Measurements from ENCODE around the gene LRRC17. TPM values are rescaled to one million over a fixed set of nuclear protein-coding genes. Genes with fewer than 3 reads are reported as not detected.

The LRRC17 gene
- total and polyA plus RNA-seq, 10 of the 15 experiments (the other 5 are each of a cell fraction or from before 2014, with no cell fraction given): 0.06 to 0.31 (median 0.10) TPM; not detected in 5

- no peak overlapping the region for H3K4me2 ChIP-seq (ENCODE audit: control insufficient read depth, insufficient read depth)
- DNase-seq (ENCODE audit: low read depth, low spot score) (peak; percentile 51), FAIRE-seq (peak; percentile 54), ATAC-seq (peak; percentile 99)
- H3K79me2 ChIP-seq (ENCODE audit: control insufficient read depth, insufficient read depth, low read length): no peaks in the 10 kb centered on the region
- no TSS peak for BruUV-seq (replicated peaks)
- no peak overlapping the region for H3K4me3 ChIP-seq
- H3K36me3 ChIP-seq (ENCODE audit: control insufficient read depth in 2 of 2, insufficient read depth in 2 of 2, low read length in 1 of 2): no peaks in the 10 kb centered on the region
- no peak overlapping the region for H3K9ac ChIP-seq (ENCODE audit: control insufficient read depth, insufficient read depth, low read length)
- intact Hi-C loops (cut with micrococcal nuclease; ENCODE audit: unreplicated experiment) (loop anchor here (2.0 kb wide), 1 partner anchor 49 kb away; no protein-coding TSS in a partner anchor), in situ Hi-C loops (cut with MboI) (no loop called here)
- H3K27ac ChIP-seq (ENCODE audit: control insufficient read depth, insufficient read depth): no peak overlapping the region
- ChIA-PET POLR2A (no interaction called here), CTCF (interaction anchor here (1.6 kb wide), 1 partner anchor 201 kb away, joined by 4 read pairs; the partner anchor contains the start of gene ARMC10), SMC1A (ENCODE audit: uncharacterized antibody, unreplicated experiment) (interaction anchor here (0.6 to 1.7 kb wide), 4 partner anchors 19 to 1459 kb away, joined by 3 to 5 read pairs (median 3); no protein-coding TSS in a partner anchor), RAD21 (ENCODE audit: unreplicated experiment) (interaction anchor here (1.0 kb wide), 1 partner anchor 191 kb away, joined by 3 read pairs; no protein-coding TSS in a partner anchor)
- H3K4me1 ChIP-seq (ENCODE audit: control insufficient read depth, insufficient read depth, low read length): no peaks in the 10 kb centered on the region
- no peaks in the 10 kb centered on the region; the same call in 2 of the 3 replicates for H3K9me3 ChIP-seq (replicated peaks; ENCODE audit: control insufficient read depth, insufficient read depth, low read length)
- no peak overlapping the region for H2AFZ ChIP-seq (ENCODE audit: control insufficient read depth, low read depth, low read length)
- 45% methylated on average over 5 of the region's 5 CpGs for WGBS (ENCODE audit: insufficient coverage, insufficient replicate concordance, low lambda C conversion rate, missing lambda C conversion rate)
- H3K27me3 ChIP-seq (replicated peaks in 1 of 2; ENCODE audit: control insufficient read depth in 2 of 2, insufficient read depth in 2 of 2, low read length in 1 of 2): no peaks in the 10 kb centered on the region; a peak in 1 of 4 replicates
- H4K20me1 ChIP-seq (ENCODE audit: control insufficient read depth, insufficient read depth): no peaks in the 10 kb centered on the region
- TF ChIP-seq WRNIP1 (IDR thresholded peaks at IDR 0.05; ENCODE audit: borderline replicate concordance, low read depth, low read length) (no peak), NRF1 (conservative IDR thresholded peaks at IDR 0.05; ENCODE audit: low read depth, low read length) (no peak), GATAD2B (conservative IDR thresholded peaks at IDR 0.05; ENCODE audit: low read depth) (no peak), IRF4 (IDR thresholded peaks at IDR 0.05; ENCODE audit: low read depth, low read length) (peak; percentile 43; the same call in 1 of the 2 replicates), MTA2 (IDR thresholded peaks at IDR 0.05; ENCODE audit: low read depth) (peak; percentile 74), EZH2 (IDR thresholded peaks at IDR 0.05; ENCODE audit: borderline replicate concordance, control insufficient read depth, low read depth, low read length) (peak; percentile 55; the same call in 1 of the 2 replicates), SUPT20H (IDR thresholded peaks at IDR 0.05; ENCODE audit: borderline replicate concordance, control insufficient read depth, low read depth, low read length) (no peak), TCF12 (IDR thresholded peaks at IDR 0.05; ENCODE audit: low read depth, low read length) (peak; percentile 65; the same call in 1 of the 2 replicates)
- TF ChIP-seq, protein P1, sequence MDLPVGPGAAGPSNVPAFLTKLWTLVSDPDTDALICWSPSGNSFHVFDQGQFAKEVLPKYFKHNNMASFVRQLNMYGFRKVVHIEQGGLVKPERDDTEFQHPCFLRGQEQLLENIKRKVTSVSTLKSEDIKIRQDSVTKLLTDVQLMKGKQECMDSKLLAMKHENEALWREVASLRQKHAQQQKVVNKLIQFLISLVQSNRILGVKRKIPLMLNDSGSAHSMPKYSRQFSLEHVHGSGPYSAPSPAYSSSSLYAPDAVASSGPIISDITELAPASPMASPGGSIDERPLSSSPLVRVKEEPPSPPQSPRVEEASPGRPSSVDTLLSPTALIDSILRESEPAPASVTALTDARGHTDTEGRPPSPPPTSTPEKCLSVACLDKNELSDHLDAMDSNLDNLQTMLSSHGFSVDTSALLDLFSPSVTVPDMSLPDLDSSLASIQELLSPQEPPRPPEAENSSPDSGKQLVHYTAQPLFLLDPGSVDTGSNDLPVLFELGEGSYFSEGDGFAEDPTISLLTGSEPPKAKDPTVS (IDR thresholded peaks at IDR 0.05; ENCODE audit: low read depth, low read length): no peak
- TF ChIP-seq, protein P2, sequence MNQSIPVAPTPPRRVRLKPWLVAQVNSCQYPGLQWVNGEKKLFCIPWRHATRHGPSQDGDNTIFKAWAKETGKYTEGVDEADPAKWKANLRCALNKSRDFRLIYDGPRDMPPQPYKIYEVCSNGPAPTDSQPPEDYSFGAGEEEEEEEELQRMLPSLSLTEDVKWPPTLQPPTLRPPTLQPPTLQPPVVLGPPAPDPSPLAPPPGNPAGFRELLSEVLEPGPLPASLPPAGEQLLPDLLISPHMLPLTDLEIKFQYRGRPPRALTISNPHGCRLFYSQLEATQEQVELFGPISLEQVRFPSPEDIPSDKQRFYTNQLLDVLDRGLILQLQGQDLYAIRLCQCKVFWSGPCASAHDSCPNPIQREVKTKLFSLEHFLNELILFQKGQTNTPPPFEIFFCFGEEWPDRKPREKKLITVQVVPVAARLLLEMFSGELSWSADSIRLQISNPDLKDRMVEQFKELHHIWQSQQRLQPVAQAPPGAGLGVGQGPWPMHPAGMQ (IDR thresholded peaks at IDR 0.05; ENCODE audit: borderline replicate concordance): no peak
- TF ChIP-seq, protein P3, sequence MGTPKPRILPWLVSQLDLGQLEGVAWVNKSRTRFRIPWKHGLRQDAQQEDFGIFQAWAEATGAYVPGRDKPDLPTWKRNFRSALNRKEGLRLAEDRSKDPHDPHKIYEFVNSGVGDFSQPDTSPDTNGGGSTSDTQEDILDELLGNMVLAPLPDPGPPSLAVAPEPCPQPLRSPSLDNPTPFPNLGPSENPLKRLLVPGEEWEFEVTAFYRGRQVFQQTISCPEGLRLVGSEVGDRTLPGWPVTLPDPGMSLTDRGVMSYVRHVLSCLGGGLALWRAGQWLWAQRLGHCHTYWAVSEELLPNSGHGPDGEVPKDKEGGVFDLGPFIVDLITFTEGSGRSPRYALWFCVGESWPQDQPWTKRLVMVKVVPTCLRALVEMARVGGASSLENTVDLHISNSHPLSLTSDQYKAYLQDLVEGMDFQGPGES (IDR thresholded peaks at IDR 0.05): no peak
- TF ChIP-seq, protein P4, sequence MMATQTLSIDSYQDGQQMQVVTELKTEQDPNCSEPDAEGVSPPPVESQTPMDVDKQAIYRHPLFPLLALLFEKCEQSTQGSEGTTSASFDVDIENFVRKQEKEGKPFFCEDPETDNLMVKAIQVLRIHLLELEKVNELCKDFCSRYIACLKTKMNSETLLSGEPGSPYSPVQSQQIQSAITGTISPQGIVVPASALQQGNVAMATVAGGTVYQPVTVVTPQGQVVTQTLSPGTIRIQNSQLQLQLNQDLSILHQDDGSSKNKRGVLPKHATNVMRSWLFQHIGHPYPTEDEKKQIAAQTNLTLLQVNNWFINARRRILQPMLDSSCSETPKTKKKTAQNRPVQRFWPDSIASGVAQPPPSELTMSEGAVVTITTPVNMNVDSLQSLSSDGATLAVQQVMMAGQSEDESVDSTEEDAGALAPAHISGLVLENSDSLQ (IDR thresholded peaks at IDR 0.05): peak; percentile 87
- TF ChIP-seq, protein P5, sequence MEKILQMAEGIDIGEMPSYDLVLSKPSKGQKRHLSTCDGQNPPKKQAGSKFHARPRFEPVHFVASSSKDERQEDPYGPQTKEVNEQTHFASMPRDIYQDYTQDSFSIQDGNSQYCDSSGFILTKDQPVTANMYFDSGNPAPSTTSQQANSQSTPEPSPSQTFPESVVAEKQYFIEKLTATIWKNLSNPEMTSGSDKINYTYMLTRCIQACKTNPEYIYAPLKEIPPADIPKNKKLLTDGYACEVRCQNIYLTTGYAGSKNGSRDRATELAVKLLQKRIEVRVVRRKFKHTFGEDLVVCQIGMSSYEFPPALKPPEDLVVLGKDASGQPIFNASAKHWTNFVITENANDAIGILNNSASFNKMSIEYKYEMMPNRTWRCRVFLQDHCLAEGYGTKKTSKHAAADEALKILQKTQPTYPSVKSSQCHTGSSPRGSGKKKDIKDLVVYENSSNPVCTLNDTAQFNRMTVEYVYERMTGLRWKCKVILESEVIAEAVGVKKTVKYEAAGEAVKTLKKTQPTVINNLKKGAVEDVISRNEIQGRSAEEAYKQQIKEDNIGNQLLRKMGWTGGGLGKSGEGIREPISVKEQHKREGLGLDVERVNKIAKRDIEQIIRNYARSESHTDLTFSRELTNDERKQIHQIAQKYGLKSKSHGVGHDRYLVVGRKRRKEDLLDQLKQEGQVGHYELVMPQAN (conservative IDR thresholded peaks at IDR 0.05): no peak
Observed at GRCh38 chr7:102874166-102874829, 38.5 kb upstream of the LRRC17 start.

Measured in GM12878 (cell line).